Uterus (tissue), 2 donors: ENCODE data around the gene GALNTL6.

Source experiments
- CTCF ChIP-seq, 4 experiments: fragments of 200-600 bp in 2 of 4; fragments of 450-650 bp in 2 of 4; sonication (generic) in 2 of 4; IDR thresholded peaks; one replicate each; pipeline ENCODE4 v1.5.1; 2016 to 2019; ENCODE audit warnings: antibody characterized with exemption in 4 of 4, mild to moderate bottlenecking in 2 of 4, moderate library complexity in 1 of 4
- POLR2A ChIP-seq, 2 donors: fragments of 450-650 bp; IDR thresholded peaks; one replicate each; pipeline ENCODE4 v1.6.1; 2016; ENCODE audit warnings: antibody characterized with exemption in 2 of 2, mild to moderate bottlenecking in 1 of 2, moderate library complexity in 1 of 2

GRCh38 chr4:172055498-172055897 lies 242.3 kb downstream of the GALNTL6 start:
- no peak for TF ChIP-seq POLR2A (IDR thresholded peaks at IDR 0.05)
- no peak for TF ChIP-seq CTCF (IDR thresholded peaks at IDR 0.05)
